Measurements from ENCODE around the gene OBSL1. TPM values are rescaled to one million over a fixed set of nuclear protein-coding genes. Genes with fewer than 3 reads are reported as not detected.

OBSL1 gene
- total RNA-seq, 1 experiment from 2014 or later, result 25.5 TPM

DNA sequence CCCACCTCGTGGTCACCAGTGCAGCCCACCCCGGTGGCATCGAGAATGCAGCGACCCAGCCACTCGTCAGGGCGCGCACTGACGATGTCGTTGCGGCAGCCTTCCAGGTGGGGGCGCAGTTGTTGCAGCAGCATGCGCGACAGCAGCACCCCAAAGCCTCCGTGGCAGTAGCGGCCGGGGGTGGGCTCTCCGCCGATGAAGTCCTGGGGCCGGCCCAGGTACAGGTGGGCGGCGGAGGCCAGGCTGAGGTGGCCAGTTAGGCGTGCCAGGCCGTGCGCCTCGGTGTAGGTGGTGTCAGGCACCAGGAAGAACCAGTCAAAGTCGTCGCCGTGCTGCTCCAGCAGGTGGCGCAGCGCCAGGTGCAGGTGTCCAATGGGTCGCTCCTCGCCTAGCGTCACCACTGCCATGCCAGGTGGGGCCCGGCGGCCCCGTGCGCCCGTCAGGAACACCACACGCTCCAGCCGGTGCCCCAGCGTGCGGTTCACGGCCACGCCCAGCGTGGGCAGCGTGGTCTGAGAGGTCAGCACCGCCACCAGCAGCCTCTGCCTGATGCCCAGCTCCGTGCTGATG lies 29.6 kb downstream of the OBSL1 start:
- CTCF ChIA-PET, result interaction anchor here (0.5 to 1.3 kb wide), 7 partner anchors 11 to 510 kb away, joined by 3 to 12 read pairs (median 4); no protein-coding TSS in a partner anchor
- TF ChIP-seq POLR2AphosphoS5 (IDR thresholded peaks at IDR 0.05; ENCODE audit: low read depth, low read length) (no peak), SIN3A (IDR thresholded peaks at IDR 0.05; ENCODE audit: borderline replicate concordance, insufficient read depth, low read depth, low read length) (no peak), TCF7L2 (IDR thresholded peaks at IDR 0.05; ENCODE audit: low read depth, low read length) (no peak)
- TF ChIP-seq, protein P1, sequence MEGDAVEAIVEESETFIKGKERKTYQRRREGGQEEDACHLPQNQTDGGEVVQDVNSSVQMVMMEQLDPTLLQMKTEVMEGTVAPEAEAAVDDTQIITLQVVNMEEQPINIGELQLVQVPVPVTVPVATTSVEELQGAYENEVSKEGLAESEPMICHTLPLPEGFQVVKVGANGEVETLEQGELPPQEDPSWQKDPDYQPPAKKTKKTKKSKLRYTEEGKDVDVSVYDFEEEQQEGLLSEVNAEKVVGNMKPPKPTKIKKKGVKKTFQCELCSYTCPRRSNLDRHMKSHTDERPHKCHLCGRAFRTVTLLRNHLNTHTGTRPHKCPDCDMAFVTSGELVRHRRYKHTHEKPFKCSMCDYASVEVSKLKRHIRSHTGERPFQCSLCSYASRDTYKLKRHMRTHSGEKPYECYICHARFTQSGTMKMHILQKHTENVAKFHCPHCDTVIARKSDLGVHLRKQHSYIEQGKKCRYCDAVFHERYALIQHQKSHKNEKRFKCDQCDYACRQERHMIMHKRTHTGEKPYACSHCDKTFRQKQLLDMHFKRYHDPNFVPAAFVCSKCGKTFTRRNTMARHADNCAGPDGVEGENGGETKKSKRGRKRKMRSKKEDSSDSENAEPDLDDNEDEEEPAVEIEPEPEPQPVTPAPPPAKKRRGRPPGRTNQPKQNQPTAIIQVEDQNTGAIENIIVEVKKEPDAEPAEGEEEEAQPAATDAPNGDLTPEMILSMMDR (IDR thresholded peaks at IDR 0.05), result peak; percentile 100
- intact Hi-C loops (cut with micrococcal nuclease; ENCODE audit: unreplicated experiment), result loop anchor here (2.0 to 5.0 kb wide), 2 partner anchors 86 to 147 kb away; partner anchors contain the start of gene SLC4A3
- POLR2A ChIA-PET, result no interaction called here
- H3K4me3 ChIP-seq (ENCODE audit: low read depth in 2 of 2, low read length in 2 of 2), result peak overlapping the region; percentile 26 to 49
- BruUV-seq (replicated peaks), result no TSS peak
- in situ Hi-C loops (cut with HindIII; ENCODE audit: low pct_unique_long_range_greater_than_20kb, low sequenced_read_pairs), result no loop called here
- H3K27ac ChIP-seq (ENCODE audit: low read length), result no peak overlapping the region
- H3K4me1 ChIP-seq (ENCODE audit: control insufficient read depth, insufficient read depth, low read length), result peaks cover 9% of the 10 kb centered on the region; the same call in 1 of the 2 replicates
- DNase-seq (ENCODE audit: low read depth, low spot score) (peak; percentile 68), ATAC-seq (peak; percentile 72)
- no peaks in the 10 kb centered on the region for H3K27me3 ChIP-seq (ENCODE audit: control insufficient read depth, insufficient read depth, low read length)
- no peaks in the 10 kb centered on the region for H3K9me3 ChIP-seq (ENCODE audit: control insufficient read depth, insufficient read depth, low read depth, low read length)
- 0 out of 2 replicates have a peak, but pooled peaks cover 2% of the 10 kb centered on the region for H3K36me3 ChIP-seq (ENCODE audit: control insufficient read depth, insufficient read depth, low read length)

DNA sequence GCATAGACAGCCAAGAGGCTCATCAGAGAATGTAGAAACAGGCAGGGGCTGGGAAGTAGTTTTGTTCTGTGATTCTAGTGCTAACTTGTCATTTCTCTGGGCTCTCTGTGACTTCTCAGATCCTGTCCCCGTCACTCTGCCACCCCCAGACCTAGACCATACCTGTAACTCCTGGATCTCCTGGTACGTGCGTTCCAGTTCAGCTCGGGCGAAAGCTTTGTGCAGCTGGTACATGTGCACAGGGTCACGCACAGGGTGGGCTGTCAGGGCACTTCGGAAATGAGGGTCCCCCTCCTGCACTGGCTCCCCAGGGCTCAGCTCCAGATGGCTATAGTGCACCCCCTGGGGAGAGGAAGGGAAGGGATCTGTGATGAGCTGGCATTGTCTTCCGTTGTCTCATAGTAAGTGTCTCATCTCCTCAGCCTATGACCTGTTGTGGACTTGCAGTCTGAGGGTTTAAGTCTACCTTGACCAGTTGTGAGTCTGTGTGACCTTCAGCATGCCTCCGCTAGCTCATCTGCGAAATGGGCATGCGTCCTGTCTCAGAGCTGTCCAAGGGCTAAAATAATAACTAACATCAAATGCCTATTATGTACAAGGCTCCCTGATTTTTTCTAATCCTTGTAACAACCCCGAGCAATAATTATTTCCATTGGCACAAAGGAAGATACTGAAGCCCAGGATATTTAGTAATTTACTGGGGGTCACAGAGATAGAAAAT lies 30.4 kb downstream of the OBSL1 start:
- TF ChIP-seq TCF7L2 (IDR thresholded peaks at IDR 0.05; ENCODE audit: low read depth, low read length) (no peak), SIN3A (IDR thresholded peaks at IDR 0.05; ENCODE audit: borderline replicate concordance, insufficient read depth, low read depth, low read length) (no peak), POLR2AphosphoS5 (IDR thresholded peaks at IDR 0.05; ENCODE audit: low read depth, low read length) (no peak)
- TF ChIP-seq, protein P2, sequence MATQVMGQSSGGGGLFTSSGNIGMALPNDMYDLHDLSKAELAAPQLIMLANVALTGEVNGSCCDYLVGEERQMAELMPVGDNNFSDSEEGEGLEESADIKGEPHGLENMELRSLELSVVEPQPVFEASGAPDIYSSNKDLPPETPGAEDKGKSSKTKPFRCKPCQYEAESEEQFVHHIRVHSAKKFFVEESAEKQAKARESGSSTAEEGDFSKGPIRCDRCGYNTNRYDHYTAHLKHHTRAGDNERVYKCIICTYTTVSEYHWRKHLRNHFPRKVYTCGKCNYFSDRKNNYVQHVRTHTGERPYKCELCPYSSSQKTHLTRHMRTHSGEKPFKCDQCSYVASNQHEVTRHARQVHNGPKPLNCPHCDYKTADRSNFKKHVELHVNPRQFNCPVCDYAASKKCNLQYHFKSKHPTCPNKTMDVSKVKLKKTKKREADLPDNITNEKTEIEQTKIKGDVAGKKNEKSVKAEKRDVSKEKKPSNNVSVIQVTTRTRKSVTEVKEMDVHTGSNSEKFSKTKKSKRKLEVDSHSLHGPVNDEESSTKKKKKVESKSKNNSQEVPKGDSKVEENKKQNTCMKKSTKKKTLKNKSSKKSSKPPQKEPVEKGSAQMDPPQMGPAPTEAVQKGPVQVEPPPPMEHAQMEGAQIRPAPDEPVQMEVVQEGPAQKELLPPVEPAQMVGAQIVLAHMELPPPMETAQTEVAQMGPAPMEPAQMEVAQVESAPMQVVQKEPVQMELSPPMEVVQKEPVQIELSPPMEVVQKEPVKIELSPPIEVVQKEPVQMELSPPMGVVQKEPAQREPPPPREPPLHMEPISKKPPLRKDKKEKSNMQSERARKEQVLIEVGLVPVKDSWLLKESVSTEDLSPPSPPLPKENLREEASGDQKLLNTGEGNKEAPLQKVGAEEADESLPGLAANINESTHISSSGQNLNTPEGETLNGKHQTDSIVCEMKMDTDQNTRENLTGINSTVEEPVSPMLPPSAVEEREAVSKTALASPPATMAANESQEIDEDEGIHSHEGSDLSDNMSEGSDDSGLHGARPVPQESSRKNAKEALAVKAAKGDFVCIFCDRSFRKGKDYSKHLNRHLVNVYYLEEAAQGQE (IDR thresholded peaks at IDR 0.05; ENCODE audit: insufficient read depth in 1 of 2, low read depth in 2 of 2, low read length in 1 of 2), result no peak
- TF ChIP-seq, protein P1 (IDR thresholded peaks at IDR 0.05), result no peak
- no peaks in the 10 kb centered on the region for H3K9me3 ChIP-seq (ENCODE audit: control insufficient read depth, insufficient read depth, low read depth, low read length)
- H3K27ac ChIP-seq (ENCODE audit: low read length), result no peak overlapping the region
- CTCF ChIA-PET, result interaction anchor here (0.5 to 1.3 kb wide), 6 partner anchors 90 to 510 kb away, joined by 3 to 12 read pairs (median 4); no protein-coding TSS in a partner anchor
- H3K4me1 ChIP-seq (ENCODE audit: control insufficient read depth, insufficient read depth, low read length), result peaks cover 9% of the 10 kb centered on the region; the same call in 1 of the 2 replicates
- in situ Hi-C loops (cut with HindIII; ENCODE audit: low pct_unique_long_range_greater_than_20kb, low sequenced_read_pairs), result no loop called here
- no peaks in the 10 kb centered on the region for H3K27me3 ChIP-seq (ENCODE audit: control insufficient read depth, insufficient read depth, low read length)
- H3K4me3 ChIP-seq (ENCODE audit: low read depth in 2 of 2, low read length in 2 of 2), result no peak overlapping the region
- POLR2A ChIA-PET, result interaction anchor here (0.6 kb wide), 1 partner anchor 97 kb away, joined by 6 read pairs; no protein-coding TSS in a partner anchor
- TSS peak; percentile 71 for BruUV-seq (replicated peaks)
- intact Hi-C loops (cut with micrococcal nuclease; ENCODE audit: unreplicated experiment), result loop anchor here (5.0 kb wide), 1 partner anchor 86 kb away; the partner anchor contains the start of gene SLC4A3
- no peak for DNase-seq (ENCODE audit: low read depth, low spot score)
- no peak for ATAC-seq
- 0 out of 2 replicates have a peak, but pooled peaks cover 2% of the 10 kb centered on the region for H3K36me3 ChIP-seq (ENCODE audit: control insufficient read depth, insufficient read depth, low read length)

Data from Panc1 (cell line).